OCI-LY7 (cell line): ENCODE measurements around the gene PTDSS2. TPM values are rescaled to one million over a fixed set of nuclear protein-coding genes. Genes with fewer than 3 reads are reported as not detected.

Experiments used
- BruUV-seq: library from RNA; stranded (reverse); fragments of 400-500 nt; replicated peaks from 2 replicates; lab custom pipeline; 2021; lab: Mats Ljungman, UMichigan
- CTCF ChIA-PET: fragments of 300-600 bp; sonication (Branson Sonifier 250); formaldehyde crosslinking; loops from one replicate; lab custom pipeline; 2022; ENCODE audit warnings: antibody characterized with exemption; ENCODE audit not compliant: unreplicated experiment; lab: Charles Lee
- POLR2A ChIA-PET: fragments of 300-600 bp; sonication (Branson Sonifier 250); formaldehyde crosslinking; loops from one replicate; lab custom pipeline; 2022; ENCODE audit warnings: antibody characterized with exemption; lab: Charles Lee
- DNase-seq: peaks from one replicate; pipeline ENCODE4 v3.0.0-alpha.2; 2015; ENCODE audit warnings: low spot score
- H2AFZ ChIP-seq: fragments of 200-600 bp; sonication (generic), shearing (Covaris generic); 2 replicates; pipeline ENCODE4 v1.6.1; 2014; ENCODE audit warnings: mild to moderate bottlenecking, antibody characterized with exemption, low read length, moderate library complexity
- H3K27ac ChIP-seq: fragments of 200-600 bp; sonication (generic); 2 replicates; pipeline ENCODE4 v1.5.1; 2014; ENCODE audit warnings: mixed run types, low read depth, mild to moderate bottlenecking, moderate library complexity, low read length, inconsistent platforms; ENCODE audit not compliant: poor library complexity, severe bottlenecking
- H3K36me3 ChIP-seq: fragments of 200-600 bp; sonication (generic); 2 replicates; pipeline ENCODE4 v1.6.1; 2014; ENCODE audit warnings: mild to moderate bottlenecking, antibody characterized with exemption, low read length, moderate library complexity, mixed read lengths; ENCODE audit not compliant: insufficient read depth
- H3K4me1 ChIP-seq: fragments of 200-600 bp; sonication (generic); 2 replicates; pipeline ENCODE4 v1.5.1; 2014; ENCODE audit warnings: mild to moderate bottlenecking, low read length; ENCODE audit not compliant: insufficient read depth, poor library complexity, severe bottlenecking
- H3K4me2 ChIP-seq: fragments of 200-600 bp; sonication (generic); 2 replicates; pipeline ENCODE4 v1.6.1; 2014; ENCODE audit warnings: mild to moderate bottlenecking, low read length
- H3K4me3 ChIP-seq: fragments of 200-600 bp; sonication (generic); 2 replicates; pipeline ENCODE4 v1.5.1; 2014; ENCODE audit warnings: mild to moderate bottlenecking, low read depth, low read length; ENCODE audit not compliant: poor library complexity, severe bottlenecking
- H3K79me2 ChIP-seq: fragments of 200-600 bp; sonication (generic); 2 replicates; pipeline ENCODE4 v1.6.1; 2016; ENCODE audit warnings: low read depth, mild to moderate bottlenecking, low read length, moderate library complexity, mixed read lengths; ENCODE audit not compliant: insufficient read depth
- H3K9me2 ChIP-seq: fragments of 200-600 bp; sonication (generic); 2 replicates; pipeline ENCODE4 v1.6.1; 2016; ENCODE audit warnings: mild to moderate bottlenecking, low read length, mixed read lengths; ENCODE audit not compliant: insufficient read depth
- H3K9me3 ChIP-seq: fragments of 200-600 bp; sonication (generic); 2 replicates; pipeline ENCODE4 v1.6.1; 2014; ENCODE audit warnings: mild to moderate bottlenecking, mixed run types, low read length, mixed read lengths
- H4K20me1 ChIP-seq: fragments of 200-600 bp; sonication (generic); 2 replicates; pipeline ENCODE4 v1.6.1; 2014; ENCODE audit warnings: mild to moderate bottlenecking, antibody characterized with exemption, low read length, moderate library complexity, mixed read lengths; ENCODE audit not compliant: insufficient read depth
- EZH2phosphoT487 ChIP-seq: fragments of 200-600 bp; sonication (generic); IDR thresholded peaks from 2 replicates; pipeline ENCODE4 v1.6.1; 2018; ENCODE audit warnings: low read depth, borderline replicate concordance, mild to moderate bottlenecking, mixed run types, antibody characterized with exemption, low read length, moderate library complexity, mixed read lengths
- intact Hi-C: fragments of 100-400 bp; cut with micrococcal nuclease; formaldehyde crosslinking; loops from one replicate; pipeline ENCODE4 v1.10.0; 2022; ENCODE audit not compliant: unreplicated experiment
- total RNA-seq, 2 experiments: library from RNA; depleted of rRNA in 1 of 2; stranded (reverse); fragments of >200 nt in 1 of 2; shearing (Covaris generic) in 1 of 2; gene quantifications; 2 replicates each; pipeline ENCODE4 v1.2.3, GENCODE V29; 2014 to 2022
- TF ChIP-seq, protein P1 (sequence below): fragments of 200-600 bp; sonication (generic); conservative IDR thresholded peaks from 2 replicates; pipeline ENCODE4 v1.5.1; 2014; ENCODE audit warnings: mild to moderate bottlenecking, antibody characterized with exemption, low read length, moderate library complexity, mixed read lengths

PTDSS2 gene
- total RNA-seq, 2 experiments from 2014 or later, result 27.8 to 32.7 TPM

- ChIA-PET POLR2A (no interaction called here), CTCF (no interaction called here)
- Histone ChIP-seq H3K36me3 (no peaks in the 10 kb centered on the region), H3K4me1 (no peaks in the 10 kb centered on the region), H3K4me3 (no peak overlapping the region), H4K20me1 (no peaks in the 10 kb centered on the region), H3K4me2 (no peak overlapping the region), H3K79me2 (no peaks in the 10 kb centered on the region), H2AFZ (no peak overlapping the region), H3K9me2 (no peaks in the 10 kb centered on the region), H3K9me3 (no peaks in the 10 kb centered on the region), H3K27ac (no peak overlapping the region)
- no peak for DNase-seq
- intact Hi-C loops, result no loop called here
- TF ChIP-seq, protein P1, sequence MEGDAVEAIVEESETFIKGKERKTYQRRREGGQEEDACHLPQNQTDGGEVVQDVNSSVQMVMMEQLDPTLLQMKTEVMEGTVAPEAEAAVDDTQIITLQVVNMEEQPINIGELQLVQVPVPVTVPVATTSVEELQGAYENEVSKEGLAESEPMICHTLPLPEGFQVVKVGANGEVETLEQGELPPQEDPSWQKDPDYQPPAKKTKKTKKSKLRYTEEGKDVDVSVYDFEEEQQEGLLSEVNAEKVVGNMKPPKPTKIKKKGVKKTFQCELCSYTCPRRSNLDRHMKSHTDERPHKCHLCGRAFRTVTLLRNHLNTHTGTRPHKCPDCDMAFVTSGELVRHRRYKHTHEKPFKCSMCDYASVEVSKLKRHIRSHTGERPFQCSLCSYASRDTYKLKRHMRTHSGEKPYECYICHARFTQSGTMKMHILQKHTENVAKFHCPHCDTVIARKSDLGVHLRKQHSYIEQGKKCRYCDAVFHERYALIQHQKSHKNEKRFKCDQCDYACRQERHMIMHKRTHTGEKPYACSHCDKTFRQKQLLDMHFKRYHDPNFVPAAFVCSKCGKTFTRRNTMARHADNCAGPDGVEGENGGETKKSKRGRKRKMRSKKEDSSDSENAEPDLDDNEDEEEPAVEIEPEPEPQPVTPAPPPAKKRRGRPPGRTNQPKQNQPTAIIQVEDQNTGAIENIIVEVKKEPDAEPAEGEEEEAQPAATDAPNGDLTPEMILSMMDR, result no peak
- no peak for TF ChIP-seq EZH2phosphoT487
- no TSS peak for BruUV-seq
Measured at GRCh38 chr11:429391-429790, 20.7 kb upstream of the PTDSS2 start.

GRCh38 chr11:429931-430456, 20.1 kb upstream of the PTDSS2 start:
- Histone ChIP-seq H3K79me2 (no peaks in the 10 kb centered on the region), H3K9me3 (no peaks in the 10 kb centered on the region), H3K4me2 (no peak overlapping the region), H2AFZ (no peak overlapping the region), H3K36me3 (no peaks in the 10 kb centered on the region), H3K4me3 (no peak overlapping the region), H4K20me1 (no peaks in the 10 kb centered on the region), H3K4me1 (no peaks in the 10 kb centered on the region), H3K27ac (no peak overlapping the region), H3K9me2 (no peaks in the 10 kb centered on the region)
- CTCF ChIA-PET, result no interaction called here
- POLR2A ChIA-PET, result no interaction called here
- no peak for DNase-seq
- intact Hi-C loops, result no loop called here
- no TSS peak for BruUV-seq
- TF ChIP-seq, protein P1, result no peak
- TF ChIP-seq EZH2phosphoT487, result no peak

- CTCF ChIA-PET, result no interaction called here
Measured at GRCh38 chr11:431921-432320, 18.2 kb upstream of the PTDSS2 start.

More at GRCh38 chr11:431921-432320, 18.2 kb upstream of the PTDSS2 start:
- intact Hi-C loops, result no loop called here
- Histone ChIP-seq H3K4me3 (no peak overlapping the region), H3K4me1 (no peaks in the 10 kb centered on the region), H3K79me2 (no peaks in the 10 kb centered on the region), H3K27ac (no peak overlapping the region), H3K36me3 (no peaks in the 10 kb centered on the region), H3K9me3 (no peaks in the 10 kb centered on the region), H4K20me1 (no peaks in the 10 kb centered on the region), H3K4me2 (no peak overlapping the region), H2AFZ (no peak overlapping the region), H3K9me2 (no peaks in the 10 kb centered on the region)
- POLR2A ChIA-PET, result no interaction called here
- TF ChIP-seq EZH2phosphoT487, result no peak
- TF ChIP-seq, protein P1, result no peak
- BruUV-seq, result no TSS peak
- no peak for DNase-seq
